Measurements from ENCODE around the gene CLDN3. TPM values are rescaled to one million over a fixed set of nuclear protein-coding genes. Genes with fewer than 3 reads are reported as not detected.
A peak's percentile ranks its signal among the peaks of the same experiment; 100 is the strongest.

Gene CLDN3
- total and polyA plus RNA-seq, 9 of the 15 experiments (the other 6 are each of a cell fraction or from before 2014, with no cell fraction given), result 0.29 TPM; not detected in 8

DNA sequence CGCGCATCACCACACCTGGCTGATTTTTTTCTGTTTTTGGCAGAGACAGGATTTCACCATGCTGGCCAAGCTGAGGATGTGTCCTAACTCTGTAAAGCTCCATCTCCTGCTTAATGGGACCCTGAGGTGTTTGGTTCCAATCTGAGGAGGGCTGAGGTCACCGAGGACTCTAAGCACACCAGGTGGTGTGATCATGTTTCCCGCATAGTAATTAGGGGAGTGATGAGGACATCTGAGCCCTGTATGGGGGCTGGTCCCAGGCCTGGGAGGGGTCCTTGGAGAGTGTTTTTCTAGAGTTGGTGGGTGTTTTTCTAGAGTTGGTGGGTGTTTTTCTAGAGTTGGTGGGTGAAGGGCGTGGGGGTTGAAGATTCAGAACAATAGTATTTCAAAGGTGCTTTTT lies 28.5 kb downstream of the CLDN3 start:
- in situ Hi-C loops (cut with MboI) (loop anchor here (5.0 kb wide), 1 partner anchor 116 kb away; no protein-coding TSS in a partner anchor), intact Hi-C loops (cut with micrococcal nuclease) (no loop called here)
- Histone ChIP-seq H3K9me1 (ENCODE audit: control insufficient read depth, insufficient read depth, low read length) (peaks cover 4% of the 10 kb centered on the region), H3K4me2 (ENCODE audit: insufficient read depth, low read length) (no peak overlapping the region), H3K79me2 (ENCODE audit: control insufficient read depth, insufficient read depth, low read length) (peaks cover 19% of the 10 kb centered on the region), H3K27me3 (ENCODE audit: control insufficient read depth in 2 of 2, insufficient read depth in 2 of 2, low read length in 2 of 2) (no peaks in the 10 kb centered on the region), H2AFZ (ENCODE audit: low read depth, low read length) (no peak overlapping the region), H3K9ac (ENCODE audit: insufficient read depth in 1 of 2, low read depth in 2 of 2, low read length in 2 of 2) (no peak overlapping the region), H3K4me3 (no peak overlapping the region), H3K27ac (ENCODE audit: extremely low read depth, low read depth, low read length) (no peak overlapping the region), H4K20me1 (replicated peaks; ENCODE audit: control insufficient read depth, insufficient read depth, low read length) (peaks cover 14% of the 10 kb centered on the region; the same call in 1 of the 2 replicates), H3K9me3 (replicated peaks; ENCODE audit: control insufficient read depth, insufficient read depth, low read depth, low read length) (no peaks in the 10 kb centered on the region), H3K4me1 (replicated peaks in 1 of 2; ENCODE audit: control insufficient read depth in 2 of 2, insufficient read depth in 2 of 2, low read length in 2 of 2) (peaks cover 2 to 42% of the 10 kb centered on the region in 2 experiments; a peak in 4 of 5 replicates), H3K36me3 (ENCODE audit: control insufficient read depth, insufficient read depth, low read length) (peaks cover 13% of the 10 kb centered on the region)
- BruUV-seq (replicated peaks), result no TSS peak
- POLR2A ChIA-PET, result no interaction called here
- TF ChIP-seq ZBTB8A (IDR thresholded peaks at IDR 0.05; ENCODE audit: partially characterized antibody) (no peak), ZNF830 (CRISPR knock-in tag; IDR thresholded peaks at IDR 0.05) (no peak), BCOR (IDR thresholded peaks at IDR 0.05) (no peak), HDAC1 (IDR thresholded peaks at IDR 0.05) (no peak), RBBP5 (IDR thresholded peaks at IDR 0.05; ENCODE audit: borderline replicate concordance, insufficient read depth, low read length, poor library complexity, severe bottlenecking) (no peak), KDM5B (IDR thresholded peaks at IDR 0.05; ENCODE audit: insufficient replicate concordance, low read depth, low read length) (no peak), POU5F1 (IDR thresholded peaks at IDR 0.05; ENCODE audit: borderline replicate concordance, low read depth, low read length, partially characterized antibody) (no peak), BRD9 (IDR thresholded peaks at IDR 0.05; ENCODE audit: low read depth, partially characterized antibody) (no peak)
- TF ChIP-seq, protein P1, sequence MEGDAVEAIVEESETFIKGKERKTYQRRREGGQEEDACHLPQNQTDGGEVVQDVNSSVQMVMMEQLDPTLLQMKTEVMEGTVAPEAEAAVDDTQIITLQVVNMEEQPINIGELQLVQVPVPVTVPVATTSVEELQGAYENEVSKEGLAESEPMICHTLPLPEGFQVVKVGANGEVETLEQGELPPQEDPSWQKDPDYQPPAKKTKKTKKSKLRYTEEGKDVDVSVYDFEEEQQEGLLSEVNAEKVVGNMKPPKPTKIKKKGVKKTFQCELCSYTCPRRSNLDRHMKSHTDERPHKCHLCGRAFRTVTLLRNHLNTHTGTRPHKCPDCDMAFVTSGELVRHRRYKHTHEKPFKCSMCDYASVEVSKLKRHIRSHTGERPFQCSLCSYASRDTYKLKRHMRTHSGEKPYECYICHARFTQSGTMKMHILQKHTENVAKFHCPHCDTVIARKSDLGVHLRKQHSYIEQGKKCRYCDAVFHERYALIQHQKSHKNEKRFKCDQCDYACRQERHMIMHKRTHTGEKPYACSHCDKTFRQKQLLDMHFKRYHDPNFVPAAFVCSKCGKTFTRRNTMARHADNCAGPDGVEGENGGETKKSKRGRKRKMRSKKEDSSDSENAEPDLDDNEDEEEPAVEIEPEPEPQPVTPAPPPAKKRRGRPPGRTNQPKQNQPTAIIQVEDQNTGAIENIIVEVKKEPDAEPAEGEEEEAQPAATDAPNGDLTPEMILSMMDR (IDR thresholded peaks at IDR 0.05 in 2 of 3, conservative IDR thresholded peaks at IDR 0.05 in 1 of 3; ENCODE audit: insufficient read depth in 2 of 3, low read depth in 1 of 3, low read length in 3 of 3), result no peak
- 57% methylated on average over 5 of the region's 5 CpGs for WGBS (ENCODE audit: insufficient coverage, low coverage, missing lambda C conversion rate)
- ATAC-seq, result no peak
- CTCF ChIA-PET (ENCODE audit: low intra/inter-chr PET ratio), result no interaction called here
- peak; percentile 69 for FAIRE-seq
- no peak for DNase-seq (ENCODE audit: extremely low read depth in 1 of 4, low spot score in 3 of 4)
